Activated CD8-positive, alpha-beta memory T cell treated with anti-CD3 and anti-CD28 coated beads, Interleukin-2, amount 50 U/mL, for 4 hours (primary cell): ENCODE results near the gene C2orf76.

Experiments used
- DNase-seq: peaks from one replicate; pipeline ENCODE4 v3.0.0-alpha.2; 2020

The C2orf76 gene

GRCh38 chr2:119261493-119262225 lies 105.0 kb downstream of the C2orf76 start:
- no peak for DNase-seq

- no peak for DNase-seq
Measured at GRCh38 chr2:119260646-119261492, 105.8 kb downstream of the C2orf76 start.

- no peak for DNase-seq
Measured at GRCh38 chr2:119259296-119259860, 107.3 kb downstream of the C2orf76 start.

GRCh38 chr2:119257198-119257597 lies 109.4 kb downstream of the C2orf76 start:
- no peak for DNase-seq

GRCh38 chr2:119256582-119256921 lies 110.1 kb downstream of the C2orf76 start:
- DNase-seq = no peak

GRCh38 chr2:119255760-119256581 lies 110.7 kb downstream of the C2orf76 start:
- DNase-seq = no peak

- no peak for DNase-seq
Measured at GRCh38 chr2:119254601-119255080, 112.0 kb downstream of the C2orf76 start.

GRCh38 chr2:119253760-119254600 lies 112.7 kb downstream of the C2orf76 start:
- DNase-seq = no peak

- DNase-seq = no peak
Measured at GRCh38 chr2:119253114-119253702, 113.4 kb downstream of the C2orf76 start.
